Measurements from ENCODE around the gene ZNF740. TPM values are rescaled to one million over a fixed set of nuclear protein-coding genes. Genes with fewer than 3 reads are reported as not detected.

ZNF740 gene
- polyA plus RNA-seq, 1 donor (not counting 4 experiments of a cell fraction or from before 2014, with no cell fraction given), result 11.8 TPM

- Histone ChIP-seq H3K4me2 (ENCODE audit: control insufficient read depth, extremely low read depth, insufficient read depth, low read depth, low read length) (no peak overlapping the region), H4K20me1 (ENCODE audit: control insufficient read depth, extremely low read depth, insufficient read depth, low read length) (no peaks in the 10 kb centered on the region), H2AFZ (ENCODE audit: control insufficient read depth, low read length) (no peak overlapping the region), H3K4me3 (ENCODE audit: control insufficient read depth in 2 of 3, extremely low read depth in 1 of 3, insufficient read depth in 2 of 3, low read depth in 1 of 3, low read length in 3 of 3) (no peak overlapping the region), H3K36me3 (ENCODE audit: control insufficient read depth in 2 of 2, extremely low read depth in 1 of 2, insufficient read depth in 2 of 2, low read length in 2 of 2) (peaks cover 3 to 6% of the 10 kb centered on the region in 2 experiments), H3K9ac (ENCODE audit: control insufficient read depth, extremely low read depth, insufficient read depth, low read length) (no peak overlapping the region), H3K9me1 (ENCODE audit: control insufficient read depth, extremely low read depth, insufficient read depth, low read length) (no peaks in the 10 kb centered on the region), H3K4me1 (ENCODE audit: control insufficient read depth, extremely low read depth, insufficient read depth, low read length) (peaks cover 58% of the 10 kb centered on the region), H3K79me2 (ENCODE audit: control insufficient read depth, insufficient read depth, low read length) (peaks cover 8% of the 10 kb centered on the region), H3K27ac (ENCODE audit: control insufficient read depth, insufficient read depth, low read length) (no peak overlapping the region), H3K27me3 (ENCODE audit: control insufficient read depth, extremely low read depth, insufficient read depth, low read length) (no peaks in the 10 kb centered on the region), H3K9me3 (ENCODE audit: control insufficient read depth, low read depth, low read length) (no peaks in the 10 kb centered on the region)
- DNase-seq (ENCODE audit: low read depth, low spot score) (no peak), FAIRE-seq (no peak)
- dilution Hi-C loops (cut with MboI; ENCODE audit: extremely low pct_ligation_motif_present, low sequenced_read_pairs), result no loop called here
- TF ChIP-seq EZH2 (IDR thresholded peaks at IDR 0.05; ENCODE audit: low read length), result no peak
- TF ChIP-seq, protein P1, sequence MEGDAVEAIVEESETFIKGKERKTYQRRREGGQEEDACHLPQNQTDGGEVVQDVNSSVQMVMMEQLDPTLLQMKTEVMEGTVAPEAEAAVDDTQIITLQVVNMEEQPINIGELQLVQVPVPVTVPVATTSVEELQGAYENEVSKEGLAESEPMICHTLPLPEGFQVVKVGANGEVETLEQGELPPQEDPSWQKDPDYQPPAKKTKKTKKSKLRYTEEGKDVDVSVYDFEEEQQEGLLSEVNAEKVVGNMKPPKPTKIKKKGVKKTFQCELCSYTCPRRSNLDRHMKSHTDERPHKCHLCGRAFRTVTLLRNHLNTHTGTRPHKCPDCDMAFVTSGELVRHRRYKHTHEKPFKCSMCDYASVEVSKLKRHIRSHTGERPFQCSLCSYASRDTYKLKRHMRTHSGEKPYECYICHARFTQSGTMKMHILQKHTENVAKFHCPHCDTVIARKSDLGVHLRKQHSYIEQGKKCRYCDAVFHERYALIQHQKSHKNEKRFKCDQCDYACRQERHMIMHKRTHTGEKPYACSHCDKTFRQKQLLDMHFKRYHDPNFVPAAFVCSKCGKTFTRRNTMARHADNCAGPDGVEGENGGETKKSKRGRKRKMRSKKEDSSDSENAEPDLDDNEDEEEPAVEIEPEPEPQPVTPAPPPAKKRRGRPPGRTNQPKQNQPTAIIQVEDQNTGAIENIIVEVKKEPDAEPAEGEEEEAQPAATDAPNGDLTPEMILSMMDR (optimal IDR thresholded peaks at IDR 0.05 in 1 of 3, IDR thresholded peaks at IDR 0.05 in 1 of 3, conservative IDR thresholded peaks at IDR 0.05 in 1 of 3; ENCODE audit: extremely low read depth in 1 of 3, insufficient read depth in 2 of 3, low read length in 3 of 3), result no peak
Observed at GRCh38 chr12:53227341-53227740, 46.8 kb downstream of the ZNF740 start.

DNA sequence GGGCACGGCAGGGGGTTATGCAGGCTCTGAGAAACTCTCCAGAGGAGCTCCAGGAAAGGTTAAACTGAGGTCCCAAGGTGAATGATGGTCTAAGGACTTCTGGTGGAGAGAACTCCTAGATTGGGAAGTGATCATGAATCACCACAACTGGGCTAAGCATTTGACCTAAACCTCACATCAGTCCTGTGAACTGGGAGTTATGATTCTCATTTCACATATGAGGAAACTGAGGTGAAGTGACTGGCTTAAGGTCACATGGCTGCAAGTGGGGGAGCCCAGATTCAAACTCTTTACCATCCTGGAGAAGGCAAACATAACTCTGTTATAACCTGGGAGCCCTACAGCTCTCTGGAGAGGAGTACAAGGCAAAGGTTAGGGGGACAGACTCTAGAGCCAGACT lies 47.3 kb downstream of the ZNF740 start:
- TF ChIP-seq, protein P1 (optimal IDR thresholded peaks at IDR 0.05 in 1 of 3, IDR thresholded peaks at IDR 0.05 in 1 of 3, conservative IDR thresholded peaks at IDR 0.05 in 1 of 3; ENCODE audit: extremely low read depth in 1 of 3, insufficient read depth in 2 of 3, low read length in 3 of 3), result no peak
- no peak for TF ChIP-seq EZH2 (IDR thresholded peaks at IDR 0.05; ENCODE audit: low read length)
- Histone ChIP-seq H3K79me2 (ENCODE audit: control insufficient read depth, insufficient read depth, low read length) (peaks cover 8% of the 10 kb centered on the region), H3K27ac (ENCODE audit: control insufficient read depth, insufficient read depth, low read length) (no peak overlapping the region), H3K27me3 (ENCODE audit: control insufficient read depth, extremely low read depth, insufficient read depth, low read length) (no peaks in the 10 kb centered on the region), H3K9me1 (ENCODE audit: control insufficient read depth, extremely low read depth, insufficient read depth, low read length) (no peaks in the 10 kb centered on the region), H3K4me3 (ENCODE audit: control insufficient read depth in 2 of 3, extremely low read depth in 1 of 3, insufficient read depth in 2 of 3, low read depth in 1 of 3, low read length in 3 of 3) (no peak overlapping the region), H2AFZ (ENCODE audit: control insufficient read depth, low read length) (no peak overlapping the region), H3K9me3 (ENCODE audit: control insufficient read depth, low read depth, low read length) (no peaks in the 10 kb centered on the region), H3K9ac (ENCODE audit: control insufficient read depth, extremely low read depth, insufficient read depth, low read length) (no peak overlapping the region), H3K36me3 (ENCODE audit: control insufficient read depth in 2 of 2, extremely low read depth in 1 of 2, insufficient read depth in 2 of 2, low read length in 2 of 2) (peaks cover 3 to 6% of the 10 kb centered on the region in 2 experiments), H3K4me2 (ENCODE audit: control insufficient read depth, extremely low read depth, insufficient read depth, low read depth, low read length) (no peak overlapping the region), H3K4me1 (ENCODE audit: control insufficient read depth, extremely low read depth, insufficient read depth, low read length) (peaks cover 58% of the 10 kb centered on the region), H4K20me1 (ENCODE audit: control insufficient read depth, extremely low read depth, insufficient read depth, low read length) (no peaks in the 10 kb centered on the region)
- FAIRE-seq, result no peak
- dilution Hi-C loops (cut with MboI; ENCODE audit: extremely low pct_ligation_motif_present, low sequenced_read_pairs), result no loop called here
- no peak for DNase-seq (ENCODE audit: low read depth, low spot score)
